NCI-H460 (cell line): ENCODE results near the gene MRPS15. TPM values are rescaled to one million over a fixed set of nuclear protein-coding genes. Genes with fewer than 3 reads are reported as not detected.
"Not testable (repeated sequence)": the region's sequence is repeated elsewhere in the genome, so short reads cannot be mapped to it uniquely, and the experiment has no call there.

Experiments used
- DNase-seq: peaks from one replicate; pipeline ENCODE4 v3.0.0-alpha.2; 2016; ENCODE audit warnings: low read depth; ENCODE audit errors: extremely low read depth
- total RNA-seq: library from RNA; depleted of rRNA; stranded (reverse); fragments of >200 nt; shearing (Covaris generic); gene quantifications from 2 replicates; pipeline ENCODE4 v1.2.3, GENCODE V29; 2014

MRPS15 gene
- total RNA-seq, 1 experiment from 2014 or later = 139 TPM

GRCh38 chr1:36486093-36486438 is 21.9 kb upstream of the MRPS15 start:
- DNase-seq = no peak

- no peak for DNase-seq
Observed at GRCh38 chr1:36484099-36484498, 19.9 kb upstream of the MRPS15 start.

GRCh38 chr1:36482724-36483388 is 18.7 kb upstream of the MRPS15 start, which contains the start of gene CSF3R:
Gene CSF3R (minus strand): TSS chr1:36482913. CDS start chr1:36479496, 3,417 bp downstream.
- no peak for DNase-seq

DNA sequence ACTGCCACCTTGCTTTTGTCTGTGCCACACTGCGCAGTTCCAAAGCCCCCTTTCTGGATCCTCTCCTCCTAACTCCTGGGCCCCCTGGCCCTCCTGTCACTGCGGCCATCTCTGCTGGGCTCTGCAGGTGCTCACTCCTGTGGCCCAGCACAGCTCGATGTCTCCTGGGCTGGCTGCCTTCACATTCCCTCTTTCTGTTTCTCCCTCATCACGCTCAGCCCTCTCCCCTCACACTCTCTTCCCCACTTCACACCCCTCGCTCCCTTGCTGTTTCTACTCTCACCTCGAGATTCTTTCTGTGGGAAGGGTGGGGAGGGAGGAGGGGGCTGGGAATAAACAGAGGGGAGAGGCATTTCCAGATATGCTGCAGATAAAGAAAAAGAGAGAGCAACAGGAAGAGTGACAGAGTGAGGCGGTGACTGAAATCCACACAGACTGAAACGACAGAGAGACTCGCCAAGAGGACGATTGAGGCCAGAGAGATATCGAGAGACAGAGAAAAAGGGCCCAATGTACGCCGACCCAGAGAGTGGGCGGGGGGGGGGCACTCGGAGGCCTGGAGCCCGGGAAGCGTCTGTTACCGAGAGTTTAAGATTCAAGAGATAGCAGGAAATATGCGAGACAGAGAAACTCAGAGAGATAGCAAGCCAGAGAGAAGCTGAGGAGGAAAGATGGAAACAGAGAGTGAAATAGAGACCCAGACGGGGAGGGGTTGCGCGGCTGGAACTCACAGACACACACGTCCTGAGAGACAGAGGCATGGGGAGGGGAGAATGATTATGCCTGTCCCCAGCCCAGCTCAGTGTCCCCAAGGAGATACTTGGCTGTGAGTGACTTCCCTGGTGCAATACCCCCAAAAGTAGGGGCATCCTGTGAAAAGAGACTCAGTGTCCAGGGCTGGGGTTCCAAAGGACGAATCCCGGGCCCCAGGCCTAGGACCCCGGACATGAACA is 17.9 kb upstream of the MRPS15 start:
- no peak for DNase-seq

GRCh38 chr1:36481091-36481490 is 16.9 kb upstream of the MRPS15 start:
- DNase-seq = no peak

DNA sequence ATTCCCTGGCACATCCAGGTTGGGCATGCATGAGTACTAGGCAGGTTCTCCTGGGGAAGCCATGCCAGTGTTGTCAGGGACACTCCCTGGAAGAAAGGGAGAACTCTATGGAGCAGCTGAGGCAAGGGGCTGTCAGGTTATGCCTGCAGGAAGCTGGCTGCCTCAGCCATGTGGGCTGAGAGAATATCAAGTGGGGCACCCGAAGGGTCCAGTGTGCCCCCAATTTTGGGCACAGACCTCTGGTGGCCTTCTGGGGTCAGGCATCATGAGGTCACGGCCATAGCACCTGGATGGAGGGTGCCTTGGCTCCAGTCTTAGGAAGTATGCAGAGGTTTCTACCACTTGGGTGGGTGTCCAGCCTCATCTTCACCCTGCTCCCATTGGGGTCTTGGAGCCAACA is 16.0 kb upstream of the MRPS15 start:
- no peak for DNase-seq

DNA sequence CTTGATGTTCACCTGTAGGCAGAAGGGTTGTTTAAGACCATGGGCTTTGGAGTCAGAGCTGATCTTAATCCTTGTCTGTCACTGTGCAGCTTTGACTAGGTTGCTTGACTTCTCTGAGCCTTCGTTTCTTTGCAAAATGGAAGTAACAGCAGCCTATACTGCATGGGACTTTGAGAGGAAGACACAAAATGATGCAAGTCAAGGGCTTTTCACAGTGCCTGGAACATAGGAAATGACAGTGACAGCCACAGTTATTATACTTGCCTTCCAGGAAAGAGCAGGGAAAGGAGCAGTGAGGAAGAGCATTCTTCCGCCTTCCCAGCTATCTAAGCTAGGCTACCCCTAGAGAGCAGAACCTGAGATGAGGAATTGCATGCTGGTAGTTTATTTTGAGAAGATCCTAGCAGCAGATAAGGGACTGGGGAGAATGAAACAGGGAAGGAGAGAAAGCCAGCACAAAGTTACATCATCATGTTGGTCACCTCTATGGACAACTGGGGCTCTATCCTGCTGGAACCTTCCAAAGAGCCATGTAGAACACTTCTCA is 15.4 kb upstream of the MRPS15 start:
- DNase-seq = no peak

DNA sequence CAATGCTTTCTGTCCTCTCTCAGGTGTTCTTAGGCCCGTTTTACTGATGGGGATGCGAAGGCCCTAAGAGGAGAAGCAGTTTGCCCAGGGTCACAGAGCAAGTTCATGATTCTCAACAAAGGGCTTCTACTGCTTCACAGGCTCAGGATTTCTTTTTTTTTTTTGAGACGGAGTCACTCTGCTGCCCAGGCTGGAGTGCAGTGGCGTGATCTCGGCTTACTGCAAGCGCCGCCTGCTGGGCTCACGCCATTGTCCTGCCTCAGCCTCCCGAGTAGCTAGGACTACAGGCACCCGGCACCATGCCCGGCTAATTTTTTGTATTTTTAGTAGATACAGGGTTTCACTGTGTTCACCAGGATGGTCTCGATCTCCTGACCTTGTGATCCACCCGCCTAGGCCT is 13.4 kb upstream of the MRPS15 start:
- DNase-seq = not testable (repeated sequence)

DNA sequence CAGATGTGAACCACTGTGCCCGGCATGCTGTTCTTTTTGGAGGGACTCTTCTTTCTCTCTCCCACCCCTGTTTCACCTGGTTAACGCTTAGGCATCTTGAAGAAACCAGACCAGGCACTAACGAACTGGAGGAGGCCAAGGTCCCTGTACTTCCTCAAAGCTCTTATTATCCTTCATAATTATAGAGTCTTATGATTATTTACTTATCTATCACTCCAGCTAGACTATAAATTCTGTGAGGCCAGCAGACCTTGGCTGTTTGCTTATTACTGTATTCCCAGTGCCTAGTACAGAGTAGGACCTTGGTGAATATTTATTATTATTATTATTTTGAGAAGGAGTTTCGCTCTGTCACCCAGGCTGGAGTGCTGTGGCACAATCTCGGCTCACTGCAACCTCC is 12.8 kb upstream of the MRPS15 start:
- DNase-seq = no peak

DNA sequence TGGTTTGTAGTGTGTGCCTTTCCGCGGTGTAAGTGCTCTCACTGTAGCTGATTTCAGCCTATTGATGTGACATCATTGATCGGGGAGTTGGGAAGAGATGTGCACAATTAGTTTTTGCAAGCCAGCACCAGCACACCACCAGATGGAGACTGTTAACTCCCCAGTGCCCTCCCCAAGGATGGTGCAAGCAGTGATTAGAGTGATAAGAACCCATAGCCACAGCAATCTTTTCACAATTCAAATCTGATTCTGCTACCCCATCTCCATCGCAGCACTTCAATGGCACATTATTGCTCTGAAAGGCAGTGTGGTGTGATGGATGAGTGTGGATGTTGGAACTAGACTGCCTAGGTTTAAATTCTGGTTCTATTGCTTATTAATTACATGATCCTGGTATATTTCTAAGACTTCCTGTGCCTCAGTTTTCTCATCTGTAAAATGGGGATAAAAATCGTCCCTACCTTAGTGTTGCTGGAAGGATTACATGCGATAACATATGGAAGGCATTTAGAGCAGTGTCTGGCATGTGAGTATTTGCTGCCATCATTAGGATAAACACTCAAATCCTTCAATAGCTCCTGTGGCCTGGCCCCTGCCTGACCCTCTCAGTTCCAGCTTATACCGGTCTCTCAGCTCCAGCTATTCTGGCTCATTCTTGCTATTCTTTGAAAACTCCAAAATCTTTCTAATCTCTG is 11.9 kb upstream of the MRPS15 start:
- DNase-seq = no peak

GRCh38 chr1:36475341-36475740 is 11.2 kb upstream of the MRPS15 start:
- no peak for DNase-seq

- no peak for DNase-seq
Observed at GRCh38 chr1:36472656-36473055, 8.5 kb upstream of the MRPS15 start.

- DNase-seq = no peak
Observed at GRCh38 chr1:36471830-36472641, 7.9 kb upstream of the MRPS15 start.

DNA sequence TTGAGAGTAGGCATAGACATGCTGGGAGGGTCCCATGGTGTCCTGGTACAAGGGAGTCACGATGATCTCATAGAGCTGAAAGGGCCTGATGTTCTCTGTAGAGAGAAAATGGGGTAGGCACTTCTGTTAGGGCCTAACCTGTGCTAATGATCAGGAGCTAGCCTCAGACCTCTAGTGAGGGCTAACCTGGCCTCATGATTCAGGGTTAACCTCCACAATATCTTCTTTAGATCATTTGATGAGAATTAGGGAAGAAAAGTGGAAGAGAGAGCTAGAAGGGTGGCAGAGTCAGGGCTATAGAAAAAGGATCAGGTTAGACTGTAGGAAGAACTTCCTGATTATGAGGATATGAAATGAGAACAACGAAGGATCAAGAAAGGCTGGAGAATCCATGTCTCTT is 5.0 kb upstream of the MRPS15 start:
- DNase-seq = no peak

GRCh38 chr1:36467700-36468455 is 3.7 kb upstream of the MRPS15 start:
- no peak for DNase-seq

- no peak for DNase-seq
Observed at GRCh38 chr1:36467027-36467410, 2.8 kb upstream of the MRPS15 start.

DNA sequence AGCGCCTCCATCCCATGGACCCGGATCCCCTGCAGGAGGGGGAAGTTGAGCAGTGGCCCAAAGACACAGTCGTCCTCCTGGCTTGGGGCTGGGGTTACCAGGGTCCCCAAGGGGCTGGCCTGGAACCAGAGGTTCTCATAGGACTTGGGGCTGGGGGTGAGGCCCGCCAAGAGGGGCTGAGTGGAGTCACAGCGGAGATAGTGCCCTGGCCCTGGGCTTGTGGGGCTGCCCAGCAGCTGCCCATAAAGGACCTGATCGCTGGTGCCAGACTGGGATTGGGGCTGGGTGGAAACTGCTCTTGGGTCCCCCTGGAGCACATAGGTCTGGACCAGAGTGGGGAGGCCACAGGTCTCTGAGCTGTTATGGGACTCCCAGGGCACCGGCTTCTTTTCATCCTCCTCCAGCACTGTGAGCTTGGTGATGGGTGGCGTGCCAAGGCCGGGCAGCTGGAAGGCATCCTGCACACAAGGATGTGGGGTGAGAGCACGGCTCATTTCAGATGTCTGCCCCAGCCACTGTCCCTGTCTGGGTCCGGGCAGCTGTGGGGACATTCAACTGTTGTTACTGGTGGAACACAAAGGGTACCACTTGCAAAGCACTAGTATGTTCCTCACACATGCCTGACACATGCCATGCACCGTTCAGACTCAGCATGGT is 2.3 kb upstream of the MRPS15 start:
- DNase-seq = no peak

GRCh38 chr1:36465731-36466369 is 1.7 kb upstream of the MRPS15 start:
- DNase-seq = no peak
